ENCODE results near the gene PLCH1.
"Not testable (repeated sequence)": the region's sequence is repeated elsewhere in the genome, so short reads cannot be mapped to it uniquely, and the experiment has no call there.

PLCH1 gene

GRCh38 chr3:155411500-155412223, 333.2 kb downstream of the PLCH1 start:
- no peak for DNase-seq

GRCh38 chr3:155409336-155409735, 335.5 kb downstream of the PLCH1 start:
- DNase-seq: no peak

- DNase-seq: no peak
Observed at GRCh38 chr3:155407971-155408370, 336.9 kb downstream of the PLCH1 start.

GRCh38 chr3:155407331-155407730, 337.5 kb downstream of the PLCH1 start:
- DNase-seq: no peak

GRCh38 chr3:155404486-155404885, 340.4 kb downstream of the PLCH1 start:
- no peak for DNase-seq

GRCh38 chr3:155402656-155403055, 342.2 kb downstream of the PLCH1 start:
- DNase-seq: no peak

- DNase-seq: no peak
Observed at GRCh38 chr3:155398046-155398445, 346.8 kb downstream of the PLCH1 start.

GRCh38 chr3:155394896-155395295, 350.0 kb downstream of the PLCH1 start:
- DNase-seq: not testable (repeated sequence)

- no peak for DNase-seq
Observed at GRCh38 chr3:155394240-155394639, 350.6 kb downstream of the PLCH1 start.

- DNase-seq: no peak
Observed at GRCh38 chr3:155393316-155393715, 351.6 kb downstream of the PLCH1 start.

GRCh38 chr3:155392138-155392537, 352.7 kb downstream of the PLCH1 start:
- no peak for DNase-seq

GRCh38 chr3:155391551-155391958, 353.3 kb downstream of the PLCH1 start:
- peak; percentile 55 for DNase-seq

GRCh38 chr3:155391104-155391503, 353.8 kb downstream of the PLCH1 start:
- DNase-seq: no peak

GRCh38 chr3:155390351-155390750, 354.5 kb downstream of the PLCH1 start:
- DNase-seq: no peak

- no peak for DNase-seq
Observed at GRCh38 chr3:155388417-155388816, 356.5 kb downstream of the PLCH1 start.

- DNase-seq: no peak
Observed at GRCh38 chr3:155387571-155387970, 357.3 kb downstream of the PLCH1 start.

GRCh38 chr3:155386919-155387318, 358.0 kb downstream of the PLCH1 start:
- no peak for DNase-seq

- DNase-seq: peak; percentile 31
Observed at GRCh38 chr3:155385896-155386625, 358.8 kb downstream of the PLCH1 start.

GRCh38 chr3:155382396-155383042, 362.4 kb downstream of the PLCH1 start:
- peak; percentile 60 for DNase-seq

GRCh38 chr3:155377847-155378246, 367.0 kb downstream of the PLCH1 start:
- no peak for DNase-seq

- DNase-seq: no peak
Observed at GRCh38 chr3:155377071-155377470, 367.8 kb downstream of the PLCH1 start.

- DNase-seq: no peak
Observed at GRCh38 chr3:155372281-155372680, 372.6 kb downstream of the PLCH1 start.

- no peak for DNase-seq
Observed at GRCh38 chr3:155370764-155371503, 373.9 kb downstream of the PLCH1 start.

All from right hindlimb (tissue), 1 donor.